HG02678 (cell line): ENCODE data around the gene ZNF804B.

ENCODE experiments used
- ATAC-seq: cut with Tn5 transposase; IDR thresholded peaks from one replicate; pipeline ENCODE4 v1.9.1; 2021; ENCODE audit warnings: mild to moderate bottlenecking, moderate library complexity; ENCODE audit not compliant: unreplicated experiment

The ZNF804B gene

GRCh38 chr7:88835147-88835728 is 75.7 kb downstream of the ZNF804B start:
- ATAC-seq, result peak; percentile 87

- ATAC-seq, result no peak
These were observed 82.7 kb downstream of the ZNF804B start for GRCh38 chr7:88842201-88842600.

- ATAC-seq, result no peak
These were observed 85.6 kb downstream of the ZNF804B start for GRCh38 chr7:88845091-88845490.

- ATAC-seq, result no peak
These were observed 91.7 kb downstream of the ZNF804B start for GRCh38 chr7:88851220-88851619.

GRCh38 chr7:88859288-88859687 is 99.8 kb downstream of the ZNF804B start:
- ATAC-seq, result no peak

GRCh38 chr7:88866265-88866863 is 106.9 kb downstream of the ZNF804B start:
- ATAC-seq, result no peak

- ATAC-seq, result no peak
These were observed 107.7 kb downstream of the ZNF804B start for GRCh38 chr7:88867158-88867557.

- ATAC-seq, result no peak
These were observed 109.0 kb downstream of the ZNF804B start for GRCh38 chr7:88868456-88868855.

GRCh38 chr7:88881136-88881535 is 121.6 kb downstream of the ZNF804B start:
- no peak for ATAC-seq

- no peak for ATAC-seq
These were observed 125.6 kb downstream of the ZNF804B start for GRCh38 chr7:88885131-88885530.

GRCh38 chr7:88888684-88889083 is 129.2 kb downstream of the ZNF804B start:
- ATAC-seq, result no peak

GRCh38 chr7:88910516-88910915 is 151.0 kb downstream of the ZNF804B start:
- ATAC-seq, result no peak

- ATAC-seq, result no peak
These were observed 153.4 kb downstream of the ZNF804B start for GRCh38 chr7:88912852-88913251.

GRCh38 chr7:88915615-88916014 is 156.1 kb downstream of the ZNF804B start:
- no peak for ATAC-seq

GRCh38 chr7:88919478-88920131 is 160.1 kb downstream of the ZNF804B start:
- ATAC-seq, result no peak

GRCh38 chr7:88922944-88923343 is 163.4 kb downstream of the ZNF804B start:
- no peak for ATAC-seq

GRCh38 chr7:88928276-88928675 is 168.8 kb downstream of the ZNF804B start:
- ATAC-seq, result no peak

- ATAC-seq, result no peak
These were observed 170.2 kb downstream of the ZNF804B start for GRCh38 chr7:88929719-88930118.

GRCh38 chr7:88933285-88933684 is 173.8 kb downstream of the ZNF804B start:
- no peak for ATAC-seq

GRCh38 chr7:88942815-88943501 is 183.5 kb downstream of the ZNF804B start:
- no peak for ATAC-seq

GRCh38 chr7:88951826-88952225 is 192.3 kb downstream of the ZNF804B start:
- ATAC-seq, result no peak

- no peak for ATAC-seq
These were observed 204.9 kb downstream of the ZNF804B start for GRCh38 chr7:88964418-88964817.
